Right lobe of liver (tissue), 6 donors: Measurements from ENCODE around the gene PLCL1. TPM values are rescaled to one million over a fixed set of nuclear protein-coding genes. Genes with fewer than 3 reads are reported as not detected.
A peak's percentile ranks its signal among the peaks of the same experiment; 100 is the strongest.

ENCODE experiments used
- ATAC-seq, 4 donors: fragments of 200-7000 bp; cut with Tn5 transposase; one replicate each; pipeline ENCODE4 v1.9.1; 2020; ENCODE audit warnings: mild to moderate bottlenecking in 4 of 4, moderate library complexity in 4 of 4
- DNase-seq, 3 donors: peaks; one replicate each; pipeline ENCODE4 v3.0.0-alpha.2; 2020
- H3K27ac ChIP-seq, 3 donors: fragments of 200-600 bp; one replicate each; pipeline ENCODE4 v1.8.0; 2022
- H3K27me3 ChIP-seq, 2 donors: fragments of 200-600 bp; one replicate each; pipeline ENCODE4 v1.8.0; 2022
- H3K36me3 ChIP-seq, 4 donors: fragments of 200-600 bp; sonication (generic) in 1 of 4; one replicate each; pipeline versions ENCODE4 v1.5.1 to v1.8.0; 2017 to 2022; ENCODE audit warnings: control low read depth in 1 of 4
- H3K4me1 ChIP-seq, 4 donors: fragments of 200-600 bp; sonication (generic) in 1 of 4; one replicate each; pipeline versions ENCODE4 v1.5.1 to v1.8.0; 2017 to 2022; ENCODE audit warnings: control low read depth in 1 of 4
- H3K4me3 ChIP-seq, 3 donors: fragments of 200-600 bp; one replicate each; pipeline ENCODE4 v1.8.0; 2022
- H3K9me3 ChIP-seq, 4 donors: fragments of 200-600 bp; sonication (generic) in 1 of 4; one replicate each; pipeline versions ENCODE4 v1.5.1 to v1.8.0; 2017 to 2022; ENCODE audit warnings: control low read depth in 1 of 4
- POLR2A ChIP-seq: fragments of 450-650 bp; IDR thresholded peaks from one replicate; pipeline ENCODE4 v1.6.1; 2017; ENCODE audit warnings: antibody characterized with exemption, mild to moderate bottlenecking
- WGBS: methylation state at CpG from one replicate; pipeline ENCODE4 v1.1.6; 2018; ENCODE audit warnings: low coverage, low lambda C conversion rate; ENCODE audit not compliant: insufficient coverage; ENCODE audit errors: missing lambda C conversion rate; 5-methylcytosine and 5-hydroxymethylcytosine counted together
- intact Hi-C, 2 donors: fragments of 100-400 bp; cut with DNase I; formaldehyde crosslinking; loops; one replicate each; pipeline versions ENCODE4 v1.11.2 to v1.14.1; 2022
- total RNA-seq, 6 experiments: library from RNA; depleted of rRNA in 2 of 6; stranded (reverse); fragments of >200 nt in 2 of 6; fragmentation: NEBNext Ultra II Directional in 3 of 6; extraction: Animal tissue kit (Norgen Biotek cat#: 25700) in 3 of 6; gene quantifications; one replicate each; pipeline versions ENCODE4 v1.1.0 to v1.2.4, GENCODE V29; 2016 to 2023
- TF ChIP-seq, protein P1 (sequence below), 4 donors: fragments of 200-600 bp in 3 of 4; fragments of 450-650 bp in 1 of 4; IDR thresholded peaks; one replicate each; pipeline versions ENCODE4 v1.5.1 to v1.8.0; 2016 to 2022; ENCODE audit warnings: antibody characterized with exemption in 4 of 4, mild to moderate bottlenecking in 2 of 4
- donor health status: DM: no; HTN: yes; CAD: no.
- donor health status: DM: no; HTN: no; CAD: no.
- donor health status: DM: no; HTN: no; CAD: no.
- donor health status: DM: no; HTN: yes; CAD: no.
- donor health status: DM: no; HTN: yes; CAD: no.

The PLCL1 gene
- total RNA-seq, 6 experiments from 2014 or later: 0.12 to 0.37 (median 0.24) TPM

- Histone ChIP-seq H3K27ac (no peak overlapping the region), H3K4me3 (no peak overlapping the region), H3K36me3 (no peaks in the 10 kb centered on the region), H3K9me3 (no peaks in the 10 kb centered on the region), H3K4me1 (no peaks in the 10 kb centered on the region), H3K27me3 (no peaks in the 10 kb centered on the region)
- WGBS: 38% methylated on average over 1 of the region's 1 CpG
- DNase-seq (peak; percentile 32 to 56 (median 53)), ATAC-seq (peak; percentile 77 to 87 (median 81))
- no peak for TF ChIP-seq POLR2A
- TF ChIP-seq, protein P1, sequence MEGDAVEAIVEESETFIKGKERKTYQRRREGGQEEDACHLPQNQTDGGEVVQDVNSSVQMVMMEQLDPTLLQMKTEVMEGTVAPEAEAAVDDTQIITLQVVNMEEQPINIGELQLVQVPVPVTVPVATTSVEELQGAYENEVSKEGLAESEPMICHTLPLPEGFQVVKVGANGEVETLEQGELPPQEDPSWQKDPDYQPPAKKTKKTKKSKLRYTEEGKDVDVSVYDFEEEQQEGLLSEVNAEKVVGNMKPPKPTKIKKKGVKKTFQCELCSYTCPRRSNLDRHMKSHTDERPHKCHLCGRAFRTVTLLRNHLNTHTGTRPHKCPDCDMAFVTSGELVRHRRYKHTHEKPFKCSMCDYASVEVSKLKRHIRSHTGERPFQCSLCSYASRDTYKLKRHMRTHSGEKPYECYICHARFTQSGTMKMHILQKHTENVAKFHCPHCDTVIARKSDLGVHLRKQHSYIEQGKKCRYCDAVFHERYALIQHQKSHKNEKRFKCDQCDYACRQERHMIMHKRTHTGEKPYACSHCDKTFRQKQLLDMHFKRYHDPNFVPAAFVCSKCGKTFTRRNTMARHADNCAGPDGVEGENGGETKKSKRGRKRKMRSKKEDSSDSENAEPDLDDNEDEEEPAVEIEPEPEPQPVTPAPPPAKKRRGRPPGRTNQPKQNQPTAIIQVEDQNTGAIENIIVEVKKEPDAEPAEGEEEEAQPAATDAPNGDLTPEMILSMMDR (IDR thresholded peaks at IDR 0.05): peak; percentile 54 to 66 (median 60)
- intact Hi-C loops: loop anchor here in 1 of 2 donors (5.0 kb wide), 1 partner anchor 325 kb away; the partner anchor contains the start of gene PLCL1
Observed at GRCh38 chr2:198127627-198128026, 323.2 kb downstream of the PLCL1 start.

DNA sequence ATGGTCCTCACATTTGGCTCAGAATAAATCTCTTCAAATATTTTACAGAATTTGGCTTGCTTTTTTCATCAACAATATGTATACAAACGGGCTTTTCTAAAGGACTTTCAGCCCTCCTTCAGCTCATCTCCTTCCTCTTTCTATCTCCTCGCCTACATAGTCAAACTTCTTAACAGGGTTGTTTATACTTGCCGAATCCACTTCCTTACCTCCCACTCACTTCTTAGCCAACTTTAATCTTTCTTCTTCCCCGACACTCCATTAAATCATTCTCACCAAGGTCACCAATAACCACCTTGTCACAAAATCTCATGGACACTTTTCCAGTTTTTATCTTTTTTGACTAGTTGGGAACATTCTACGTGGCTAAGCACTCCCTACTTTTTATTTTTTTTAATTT is 325.2 kb downstream of the PLCL1 start:
- no peak for ATAC-seq
- 36% methylated on average over 5 of the region's 5 CpGs for WGBS

GRCh38 chr2:198134293-198134955 is 330.0 kb downstream of the PLCL1 start:
- Histone ChIP-seq H3K4me1 (no peaks in the 10 kb centered on the region), H3K27ac (no peak overlapping the region), H3K36me3 (no peaks in the 10 kb centered on the region), H3K27me3 (no peaks in the 10 kb centered on the region), H3K4me3 (no peak overlapping the region), H3K9me3 (no peaks in the 10 kb centered on the region)
- ATAC-seq (no peak), DNase-seq (no peak)
- WGBS: 59% methylated on average over 6 of the region's 6 CpGs
- intact Hi-C loops: no loop called here
- TF ChIP-seq, protein P1 (IDR thresholded peaks at IDR 0.05): no peak
- no peak for TF ChIP-seq POLR2A

More for the DNA sequence above, 325.2 kb downstream of the PLCL1 start:
- Histone ChIP-seq H3K27ac (no peak overlapping the region), H3K9me3 (no peaks in the 10 kb centered on the region), H3K4me3 (no peak overlapping the region), H3K27me3 (no peaks in the 10 kb centered on the region), H3K4me1 (no peaks in the 10 kb centered on the region), H3K36me3 (no peaks in the 10 kb centered on the region)
- no peak for TF ChIP-seq POLR2A
- TF ChIP-seq, protein P1 (IDR thresholded peaks at IDR 0.05): no peak
- no peak for DNase-seq
- intact Hi-C loops: loop anchor here in 1 of 2 donors (5.0 kb wide), 1 partner anchor 327 kb away; the partner anchor contains the start of gene PLCL1

DNA sequence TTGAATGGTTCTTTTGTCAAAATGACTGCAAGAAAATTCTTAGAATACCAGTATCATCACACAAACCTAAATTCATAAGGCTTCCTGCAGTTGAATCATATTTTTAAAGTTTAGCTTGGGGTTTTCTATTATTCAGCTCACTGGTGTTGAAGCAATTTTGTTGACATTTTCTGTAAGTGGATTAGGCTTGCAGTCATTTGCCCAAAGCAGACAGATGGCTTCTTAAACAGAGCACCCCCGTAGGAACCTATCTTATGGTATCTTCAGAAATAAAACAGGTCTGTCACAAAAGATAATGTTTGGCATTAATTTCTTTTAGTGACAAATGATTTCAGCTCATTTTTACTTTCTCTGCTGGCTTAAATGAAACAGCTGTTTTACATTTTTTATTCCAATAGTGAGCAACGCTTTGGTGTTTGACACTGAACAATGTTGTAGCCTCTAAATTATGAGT is 331.1 kb downstream of the PLCL1 start:
- TF ChIP-seq, protein P1 (IDR thresholded peaks at IDR 0.05): no peak
- no peak for TF ChIP-seq POLR2A
- WGBS: 51% methylated on average over 2 of the region's 2 CpGs
- Histone ChIP-seq H3K9me3 (no peaks in the 10 kb centered on the region), H3K4me1 (no peaks in the 10 kb centered on the region), H3K27ac (no peak overlapping the region), H3K36me3 (no peaks in the 10 kb centered on the region), H3K4me3 (no peak overlapping the region), H3K27me3 (no peaks in the 10 kb centered on the region)
- no peak for ATAC-seq
- no peak for DNase-seq
- intact Hi-C loops: no loop called here
